Right forelimb (tissue), 1 donor: Measurements from ENCODE around the gene CDCP1.
"Not testable (repeated sequence)": the region's sequence is repeated elsewhere in the genome, so short reads cannot be mapped to it uniquely, and the experiment has no call there.

Experiments used
- DNase-seq: peaks from one replicate; pipeline ENCODE4 v3.0.0-alpha.2; 2018

Gene CDCP1

DNA sequence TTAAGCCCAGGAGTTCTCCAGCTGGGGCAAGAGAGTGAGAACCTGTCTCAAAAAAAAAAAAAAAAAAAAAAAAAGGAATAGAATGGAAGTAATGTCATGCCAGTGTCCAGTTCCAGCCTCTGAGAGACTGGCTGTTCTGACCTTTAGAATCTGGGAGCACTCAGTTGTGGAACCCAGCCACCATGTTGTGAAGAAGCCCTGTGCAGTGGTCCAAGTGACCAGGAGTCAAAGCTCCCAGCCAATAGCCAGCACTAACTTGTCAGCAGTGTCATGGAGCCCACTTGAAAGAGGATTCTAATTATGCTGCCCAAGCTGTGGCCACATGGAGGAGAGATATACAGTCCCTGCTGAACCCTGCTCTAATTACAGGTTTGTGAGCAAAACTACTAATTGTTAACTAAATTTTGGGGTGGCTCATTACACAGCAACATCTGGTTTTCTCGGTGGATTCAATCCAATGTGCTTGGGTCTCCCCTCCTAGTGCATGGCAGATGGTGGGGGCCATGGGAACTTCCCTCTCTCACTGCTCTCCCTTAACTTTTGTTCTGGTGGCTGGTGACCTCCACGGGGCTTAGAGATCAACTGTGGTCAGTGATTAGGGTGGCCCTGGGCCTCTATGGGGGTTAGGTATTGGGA lies 64.6 kb downstream of the CDCP1 start:
- DNase-seq: no peak

DNA sequence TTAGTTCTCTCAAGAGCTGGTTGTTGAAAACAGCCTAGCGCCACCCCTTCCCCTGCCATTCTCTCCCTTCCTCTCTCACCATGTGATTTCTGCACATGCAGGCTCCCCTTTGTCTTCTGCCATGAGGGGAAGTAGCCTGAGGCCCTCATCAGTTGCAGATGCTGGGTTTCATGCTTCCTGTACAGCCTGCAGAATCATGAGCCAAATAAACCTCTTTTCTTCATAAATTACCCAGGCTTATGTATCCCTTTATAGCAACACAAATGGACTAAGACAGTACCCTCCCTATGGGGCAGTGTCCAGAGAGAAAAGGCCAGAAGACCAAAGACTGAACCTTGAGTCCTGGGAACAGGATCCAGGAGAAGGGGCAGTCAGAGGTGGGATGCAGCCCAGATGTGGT lies 65.4 kb downstream of the CDCP1 start:
- DNase-seq: no peak

DNA sequence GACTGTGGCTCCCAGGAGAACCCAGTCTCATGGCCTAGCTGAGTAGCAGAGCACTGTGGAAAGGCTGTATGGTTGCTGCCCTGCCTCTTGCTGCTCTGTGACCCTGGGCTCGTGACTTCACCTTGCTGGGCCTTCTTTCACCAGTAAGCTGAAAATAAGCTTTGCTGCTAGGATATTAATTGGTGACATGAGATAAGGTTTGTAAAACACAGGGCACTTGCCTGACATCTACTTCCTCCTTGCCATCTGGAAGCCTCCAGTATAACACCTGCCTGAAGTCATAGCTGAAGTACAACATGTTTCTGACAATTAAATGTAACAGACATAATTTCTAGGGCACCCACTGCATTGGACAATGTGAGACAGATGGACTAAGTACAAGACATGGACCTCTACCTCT lies 66.5 kb downstream of the CDCP1 start:
- no peak for DNase-seq

DNA sequence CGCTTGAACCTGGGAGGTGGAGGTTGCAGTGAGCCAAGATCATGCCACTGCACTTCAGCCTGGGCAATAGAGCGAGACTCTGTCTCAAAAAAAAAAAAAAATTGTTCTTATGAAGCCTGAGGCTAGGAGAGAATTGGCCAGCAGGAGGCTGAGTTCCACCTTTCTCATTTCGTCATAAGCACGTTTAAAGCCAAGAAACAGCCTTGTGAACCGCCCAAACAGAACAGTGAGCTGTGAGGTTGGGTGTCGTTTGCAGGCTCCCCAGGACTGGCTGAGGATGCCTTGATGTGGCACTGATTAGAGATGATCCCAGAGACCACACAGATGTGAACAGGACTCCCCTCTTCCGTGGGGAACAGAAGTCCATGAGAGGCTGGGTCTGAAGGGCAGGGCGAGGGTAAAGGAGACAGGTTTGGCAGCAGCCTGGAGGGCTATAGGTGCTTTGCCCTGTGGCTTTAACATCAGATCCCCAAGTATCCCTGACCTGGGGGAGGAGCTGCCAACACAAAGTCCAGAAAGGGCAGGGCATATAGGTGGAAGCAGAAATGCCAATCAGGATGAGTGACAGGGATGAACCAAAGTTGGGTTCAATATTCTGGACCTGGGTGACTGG lies 67.2 kb downstream of the CDCP1 start:
- no peak for DNase-seq

DNA sequence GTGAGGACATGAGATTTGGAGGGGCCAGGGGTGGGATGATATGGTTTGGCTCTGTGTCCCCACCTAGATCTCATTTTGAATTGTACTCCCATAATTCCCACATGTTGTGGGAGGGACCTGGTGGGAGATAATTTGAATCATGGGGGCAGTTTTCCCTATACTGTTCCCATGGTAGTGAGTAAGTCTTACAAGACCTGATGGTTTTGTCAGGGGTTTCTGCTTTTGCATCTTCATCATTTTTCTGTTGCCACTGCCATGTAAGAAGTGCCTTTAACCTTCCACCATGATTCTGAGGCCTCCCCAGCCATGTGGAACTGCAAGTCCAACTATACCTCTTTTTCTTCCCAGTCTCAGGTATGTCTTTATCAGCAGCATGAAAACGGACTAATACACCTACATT lies 67.9 kb downstream of the CDCP1 start:
- DNase-seq: not testable (repeated sequence)

DNA sequence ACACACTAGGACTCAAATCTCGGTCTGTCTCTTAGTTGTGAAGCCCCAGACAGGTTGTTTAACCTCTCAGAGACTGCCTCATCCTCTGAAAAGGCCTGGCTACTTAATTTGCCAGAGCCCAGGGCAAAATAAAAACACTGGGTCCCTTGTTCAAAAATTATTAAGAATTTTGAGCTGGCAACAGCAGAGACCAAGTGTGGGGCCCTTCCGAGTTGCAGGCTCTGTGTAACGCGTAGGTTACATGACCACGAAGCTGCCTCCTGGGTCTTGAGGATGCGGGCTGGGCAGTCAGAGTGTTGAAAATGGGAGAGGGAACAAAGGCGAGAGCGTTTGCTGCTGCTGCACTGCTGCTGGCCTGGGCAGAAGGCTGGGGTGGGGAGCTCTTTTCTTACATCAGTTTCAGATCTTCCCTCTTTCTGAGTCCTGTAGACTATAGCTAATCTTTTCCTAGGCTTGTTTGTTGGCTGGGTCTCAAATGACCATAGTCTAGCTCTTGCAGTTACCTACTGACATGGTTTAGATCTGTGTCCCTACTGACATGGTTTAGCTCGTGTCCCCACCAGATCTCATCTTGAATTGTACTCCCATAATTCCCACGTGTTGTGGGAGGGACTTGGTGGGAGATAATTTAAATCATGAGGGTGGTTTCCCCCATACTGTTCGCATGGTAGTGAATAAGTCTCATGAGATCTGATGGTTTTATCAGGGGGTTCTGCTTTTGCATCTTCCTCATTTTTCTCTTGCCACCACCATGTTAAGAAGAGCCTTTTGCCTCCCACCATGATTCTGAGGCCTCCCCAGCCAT lies 70.2 kb downstream of the CDCP1 start:
- no peak for DNase-seq

DNA sequence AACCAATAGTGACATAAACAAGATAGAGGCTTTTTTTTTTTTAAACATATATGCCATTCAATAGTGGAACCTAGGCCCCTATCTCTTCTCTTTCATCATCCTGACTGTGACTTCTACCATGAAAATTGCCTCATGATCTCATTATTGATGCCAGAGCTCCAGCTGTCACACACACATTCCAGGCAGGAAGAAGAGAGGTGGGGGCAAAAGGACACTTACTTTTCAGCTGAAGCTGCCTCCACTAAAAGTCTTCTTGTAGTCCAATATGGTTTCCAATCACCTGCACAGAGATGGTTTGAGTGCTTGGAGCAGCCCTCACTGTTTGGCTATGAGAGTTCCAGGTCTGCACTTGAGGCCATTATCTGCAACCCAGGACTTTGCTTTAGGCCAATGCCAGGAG lies 75.1 kb downstream of the CDCP1 start:
- no peak for DNase-seq

DNA sequence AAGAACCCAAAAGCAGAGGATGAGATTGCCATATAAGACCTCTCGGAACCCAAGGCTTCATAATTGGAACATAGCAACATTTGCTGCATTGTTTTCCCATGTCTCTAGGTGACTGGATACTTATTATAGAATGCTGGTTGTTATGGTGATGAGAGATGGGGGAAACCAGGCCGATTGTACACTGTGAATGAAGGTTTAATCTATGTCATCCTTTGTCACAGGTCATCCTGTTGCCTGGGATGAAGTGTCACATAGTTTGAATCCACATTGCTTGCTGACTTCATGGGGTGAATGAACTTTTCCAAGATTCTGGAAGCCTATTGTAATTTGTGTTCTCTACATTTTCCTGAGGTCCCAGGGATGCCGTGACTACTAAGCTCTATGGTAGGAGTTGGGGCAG lies 78.2 kb downstream of the CDCP1 start:
- no peak for DNase-seq

DNA sequence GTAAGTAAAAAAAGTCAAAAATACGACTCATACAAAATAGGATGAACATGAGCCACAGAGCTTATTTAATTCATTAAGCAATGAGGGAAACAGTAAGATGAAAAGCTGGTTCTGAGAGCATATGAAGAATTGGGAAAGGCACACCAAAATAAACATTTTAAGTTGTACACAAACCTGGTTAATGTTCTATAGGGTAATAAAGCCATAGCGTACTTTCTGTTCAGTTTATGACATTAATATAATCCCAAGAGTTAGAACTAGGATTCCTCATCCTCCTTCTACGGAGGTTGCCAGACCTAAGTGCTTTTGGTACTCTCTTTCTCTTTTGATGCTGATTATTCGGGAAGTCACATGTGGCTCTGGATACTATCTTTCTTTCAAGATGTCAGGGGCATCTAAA lies 78.7 kb downstream of the CDCP1 start:
- no peak for DNase-seq

DNA sequence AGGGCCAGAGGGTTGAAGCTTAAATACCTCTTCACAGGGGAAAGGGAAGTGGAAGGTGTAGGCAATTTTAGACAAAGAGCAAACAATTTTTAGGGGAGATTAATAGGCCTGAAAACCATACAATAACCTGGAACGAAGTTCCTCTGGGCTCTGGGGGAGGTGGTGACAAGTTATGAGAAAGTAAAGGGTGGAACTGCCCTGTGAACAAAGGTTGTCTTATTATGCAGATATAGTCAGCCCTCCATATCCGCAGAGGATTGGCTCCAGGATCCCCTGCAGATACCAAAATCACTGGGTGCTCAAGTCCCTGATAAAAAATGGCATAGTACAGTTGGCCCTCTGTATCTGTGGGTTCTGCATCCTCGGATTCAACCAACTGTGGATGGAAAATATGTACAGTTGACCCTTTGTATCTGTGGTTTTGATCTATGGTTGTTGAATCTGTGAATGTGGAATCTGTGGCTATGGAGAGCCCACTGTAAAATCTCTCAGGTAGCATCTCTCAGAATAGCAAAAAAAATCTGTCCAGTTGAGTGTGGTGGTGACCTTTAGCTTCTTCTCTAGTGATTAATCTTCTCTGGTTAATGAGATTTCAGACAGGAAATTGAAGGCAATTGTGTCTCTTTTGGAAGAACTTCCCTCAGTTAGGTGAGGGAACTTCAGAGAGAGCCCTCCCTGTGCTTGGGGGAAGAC lies 79.9 kb downstream of the CDCP1 start:
- DNase-seq: no peak

DNA sequence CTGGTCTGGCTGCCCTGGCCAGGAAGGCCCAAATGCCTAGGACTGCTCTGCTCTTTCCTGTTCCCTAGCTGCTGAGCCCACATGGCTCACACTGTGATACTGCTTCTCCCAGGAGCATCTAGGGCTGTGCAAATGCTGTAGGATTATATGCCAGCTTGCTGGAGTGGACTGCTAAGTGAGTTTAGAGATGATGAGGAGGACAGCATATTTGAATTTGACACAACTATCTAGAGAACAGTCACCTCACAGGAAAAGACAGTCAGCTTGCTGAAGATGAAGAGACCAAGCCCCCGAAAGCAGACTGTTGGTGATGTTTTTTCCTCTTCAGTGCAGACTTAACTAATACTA lies 80.8 kb downstream of the CDCP1 start:
- DNase-seq: no peak

DNA sequence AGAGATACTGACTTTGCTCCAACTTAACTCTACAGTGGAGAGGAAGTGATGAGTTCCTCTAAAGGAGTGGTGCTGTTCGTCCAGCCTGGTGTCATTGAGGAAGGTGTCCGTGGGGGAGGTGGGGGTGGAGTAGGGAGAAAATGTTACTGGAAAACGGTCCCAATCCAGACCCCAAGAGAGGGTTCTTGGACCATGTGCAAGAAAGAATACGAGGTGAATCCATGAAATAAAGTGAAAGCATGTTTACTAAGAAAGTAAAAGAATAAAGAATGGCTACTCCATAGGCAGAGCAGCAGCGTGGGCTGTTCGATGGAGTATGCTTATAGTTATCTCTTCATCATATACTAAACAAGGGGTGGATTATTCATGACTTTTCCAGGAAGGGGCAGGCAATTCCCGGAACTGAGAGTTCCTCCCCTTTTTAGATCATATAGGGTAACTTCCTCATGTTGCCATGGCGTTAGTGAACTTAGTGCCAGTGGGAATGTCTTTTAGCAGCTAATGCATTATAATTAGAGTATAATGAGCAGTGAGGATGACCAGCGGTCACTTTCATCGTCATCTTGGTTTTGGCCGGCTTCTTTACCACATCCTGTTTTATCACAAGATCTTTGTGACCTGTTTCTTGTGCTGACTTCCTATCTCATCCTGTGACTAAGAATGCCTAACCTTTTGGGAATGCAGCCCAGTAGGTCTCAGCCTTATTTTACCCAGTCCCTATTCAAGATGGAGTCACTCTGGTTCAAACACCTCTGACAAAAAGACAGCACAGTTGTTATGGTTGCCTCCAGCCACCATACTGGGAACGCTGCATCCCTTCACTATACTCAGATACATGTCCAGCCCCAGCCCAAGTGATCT lies 81.4 kb downstream of the CDCP1 start:
- DNase-seq: no peak

DNA sequence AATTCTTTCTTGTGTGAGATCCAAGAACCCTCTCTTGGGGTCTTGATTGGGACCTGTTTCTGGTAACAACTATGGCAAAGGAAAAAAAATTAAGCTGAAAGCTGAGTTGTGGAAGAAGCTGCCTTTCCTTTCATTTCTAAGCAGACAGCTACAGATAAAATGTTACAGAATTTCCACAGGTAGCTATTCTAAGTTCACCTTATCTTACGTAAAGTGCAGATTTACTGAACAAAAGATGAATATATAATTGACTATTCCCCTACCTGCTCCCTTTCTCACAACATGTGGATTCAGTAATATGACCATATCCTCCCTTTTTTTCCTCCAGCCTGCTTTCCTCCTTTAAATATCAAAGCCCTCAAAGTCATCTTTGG lies 83.5 kb downstream of the CDCP1 start:
- DNase-seq: no peak

DNA sequence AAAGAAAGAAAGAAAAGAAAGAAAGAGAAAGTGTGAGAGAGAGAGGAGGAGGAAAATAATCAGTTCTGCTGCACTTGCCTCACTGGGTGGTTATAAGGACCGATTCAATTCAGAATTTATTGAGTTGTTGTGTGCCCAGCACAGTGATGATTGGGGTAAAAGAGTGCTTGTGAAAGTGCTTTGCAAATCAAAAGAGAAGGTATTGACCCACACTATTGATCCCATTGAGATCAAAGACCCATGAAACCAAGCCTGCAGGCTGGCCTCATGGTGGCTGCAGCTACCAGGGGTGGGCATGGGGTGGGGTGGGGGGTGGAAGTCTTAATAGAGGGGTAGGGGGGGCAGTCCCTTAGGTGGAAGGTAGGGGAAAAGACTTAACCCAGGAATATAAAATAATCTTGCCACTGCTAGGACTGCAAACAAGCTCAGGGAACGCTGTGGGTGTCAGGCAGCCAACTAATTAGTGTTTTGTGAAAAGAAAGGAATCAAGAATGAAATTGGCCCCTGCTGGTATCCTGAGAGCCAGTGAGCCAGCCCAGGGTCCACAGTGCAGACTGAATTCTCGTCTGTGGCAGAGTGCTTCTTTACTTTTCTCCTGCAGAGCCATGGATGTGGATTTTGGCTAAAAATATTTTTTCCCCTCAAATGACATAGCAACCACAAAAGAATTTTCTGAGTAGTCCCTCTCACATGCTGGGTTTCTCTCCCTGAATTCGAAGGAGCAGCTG lies 85.8 kb downstream of the CDCP1 start:
- no peak for DNase-seq

DNA sequence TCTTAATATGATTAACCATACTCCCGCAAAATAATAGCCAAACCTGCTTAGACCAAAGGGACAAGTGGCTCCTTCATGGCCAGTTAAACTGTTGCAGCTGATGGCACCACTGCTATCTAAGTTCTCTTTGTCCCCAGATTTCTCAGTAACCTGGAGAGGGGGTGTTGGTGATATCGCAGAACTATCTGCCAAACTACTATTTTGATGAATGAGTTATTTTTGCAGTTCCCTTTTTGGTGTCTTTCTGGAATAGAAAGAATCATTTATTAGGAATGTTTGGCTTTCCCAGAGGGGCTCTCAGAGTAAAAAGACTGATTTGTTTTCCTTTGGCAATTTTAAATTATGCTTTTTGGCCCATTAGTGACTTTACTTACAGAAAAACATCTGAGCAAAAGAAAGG lies 87.0 kb downstream of the CDCP1 start:
- no peak for DNase-seq

DNA sequence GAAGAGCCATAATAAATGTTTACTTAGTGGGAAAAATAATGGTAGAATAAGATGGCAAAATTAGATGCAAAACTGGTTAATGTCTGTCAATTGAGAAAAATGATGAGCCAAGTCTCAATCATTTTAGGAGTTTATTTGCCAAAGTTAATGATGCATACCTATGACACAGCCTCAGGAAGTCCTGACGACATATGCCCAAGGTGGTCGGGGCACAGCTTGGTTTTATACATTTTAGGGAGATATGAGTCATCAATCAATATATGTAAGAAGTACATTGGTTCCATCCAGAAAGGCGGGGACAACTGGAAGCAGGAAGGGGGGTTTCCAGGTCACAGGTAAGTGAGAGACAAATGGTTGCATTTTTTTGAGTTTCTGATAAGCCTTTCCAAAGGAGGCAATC lies 88.6 kb downstream of the CDCP1 start:
- DNase-seq: no peak

DNA sequence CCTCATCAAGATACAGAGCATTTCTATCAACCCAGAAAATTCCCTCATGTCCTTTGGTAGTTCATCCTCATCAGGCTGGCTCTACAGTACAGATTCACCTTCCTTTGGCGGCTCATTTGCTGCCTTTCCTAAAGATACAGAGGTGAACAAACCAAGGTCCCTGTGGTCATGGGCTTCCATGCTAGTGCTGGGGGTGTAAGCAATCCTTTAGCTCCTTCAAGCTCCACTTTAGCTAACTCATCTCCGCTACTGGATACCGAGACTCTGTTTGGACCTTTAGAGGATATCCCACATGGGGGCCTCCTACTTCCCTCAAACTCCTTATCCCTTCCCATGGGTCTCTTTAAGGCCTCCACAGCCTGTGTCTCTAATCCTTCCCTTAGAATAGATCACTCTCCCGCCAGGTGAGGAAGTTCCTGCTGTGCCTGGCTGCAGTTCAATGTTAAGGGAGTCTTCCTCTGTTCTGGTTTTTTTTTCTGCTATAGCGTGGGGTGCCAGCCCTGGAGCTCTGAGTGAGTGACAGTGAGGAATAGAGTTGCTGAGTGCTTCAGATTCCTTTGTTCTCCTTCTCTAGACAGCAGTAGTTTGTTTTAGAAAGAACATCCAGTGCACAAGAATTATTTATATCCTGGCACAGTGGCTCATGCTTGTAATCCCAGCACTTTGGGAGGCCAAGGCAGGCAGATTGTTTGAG lies 89.4 kb downstream of the CDCP1 start:
- DNase-seq: no peak

DNA sequence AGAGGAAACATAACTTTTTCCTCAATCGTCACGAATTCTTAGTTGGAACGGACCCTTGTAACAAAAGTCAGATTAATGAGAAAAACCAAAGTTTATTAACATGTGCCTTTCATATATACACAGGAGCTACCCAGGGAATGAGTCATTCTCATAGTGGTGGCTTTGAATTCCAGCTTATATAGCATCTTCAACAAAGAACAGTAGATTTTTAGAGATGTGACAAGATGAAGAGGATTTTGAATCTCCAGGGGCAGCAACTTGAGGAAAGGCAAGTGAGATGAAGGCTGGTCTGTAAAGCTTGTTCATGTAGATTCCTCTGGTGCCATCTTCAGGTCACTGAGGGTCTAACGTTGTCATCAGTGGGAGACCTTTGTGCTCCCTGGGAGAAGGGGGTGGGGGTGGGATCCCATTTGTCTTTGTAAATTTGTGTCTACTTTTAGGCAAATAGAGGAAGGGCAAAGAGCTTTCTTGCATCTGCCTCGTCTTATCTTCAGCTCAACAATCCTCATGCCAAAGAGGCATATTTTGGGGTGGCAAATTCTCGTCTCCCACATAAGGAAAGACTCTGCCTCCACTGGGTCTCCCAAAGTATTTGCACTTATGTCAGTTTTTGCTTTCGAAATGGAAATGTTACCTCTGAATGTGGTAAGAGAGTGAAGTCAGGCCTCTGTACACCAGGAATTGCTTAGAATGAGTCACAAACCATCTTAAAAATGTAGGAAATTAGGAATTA lies 90.6 kb downstream of the CDCP1 start:
- DNase-seq: no peak

DNA sequence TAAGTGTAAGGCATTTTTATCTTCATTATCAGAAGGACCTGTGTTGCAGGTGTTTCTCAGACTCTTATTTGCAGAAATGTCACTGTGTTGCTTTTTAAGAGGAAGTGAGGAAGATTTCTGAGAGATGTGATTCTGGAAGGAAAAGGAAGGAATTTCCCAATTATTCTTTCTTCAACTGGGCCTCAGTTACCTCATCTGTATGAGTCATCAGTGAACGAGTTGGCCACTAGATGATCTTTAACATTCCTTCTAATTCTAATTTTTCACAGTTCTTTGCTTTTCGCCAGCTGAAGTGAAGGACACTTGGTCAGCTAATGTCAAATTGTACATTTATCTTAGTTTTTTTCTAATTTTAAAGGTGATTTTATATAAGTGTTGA lies 91.2 kb downstream of the CDCP1 start:
- DNase-seq: no peak

DNA sequence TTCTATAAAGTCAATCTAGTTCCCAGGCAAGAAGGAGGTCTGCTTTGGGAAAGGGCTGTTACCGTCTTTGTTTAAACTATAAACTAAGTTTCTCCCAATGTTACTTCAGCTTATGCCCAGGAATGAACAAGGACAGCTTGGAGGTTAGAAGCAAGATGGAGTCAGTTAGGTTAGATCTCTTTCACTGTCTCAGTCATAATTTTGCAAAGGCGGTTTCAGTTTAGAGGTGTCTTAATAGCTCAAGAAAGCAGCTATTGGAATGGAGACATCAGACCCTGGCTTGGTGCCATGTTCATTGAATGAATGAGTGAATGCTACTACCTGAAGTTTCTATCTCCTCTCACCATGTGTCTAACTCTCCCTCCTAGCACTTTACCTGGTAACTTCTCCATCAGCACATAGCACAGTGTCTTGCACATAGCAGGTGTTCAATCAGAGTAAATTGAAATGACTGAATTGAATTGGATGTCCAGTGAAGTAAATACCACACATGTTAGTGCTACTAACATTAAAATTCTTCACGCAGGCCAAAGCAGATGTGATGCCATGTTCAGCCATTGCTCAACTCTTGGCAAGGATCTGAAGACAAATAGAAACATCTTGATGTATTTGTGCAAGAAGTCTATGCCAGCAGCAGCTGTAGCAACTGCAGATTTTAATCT lies 91.9 kb downstream of the CDCP1 start:
- DNase-seq: no peak
